HEK293 (cell line): ENCODE data around the gene LPP.

Experiments
- CTCF ChIA-PET: fragments of 350-600 bp; formaldehyde crosslinking; extraction: SDS; loops from one replicate; lab custom pipeline; 2021; ENCODE audit warnings: antibody characterized with exemption; lab: Yijun Ruan, JAX
- POLR2A ChIA-PET: fragments of 300-600 bp; formaldehyde crosslinking; extraction: SDS; loops from one replicate; lab custom pipeline; 2020; ENCODE audit warnings: antibody characterized with exemption, inconsistent platforms; lab: Yijun Ruan, JAX
- H3K27ac ChIP-seq: fragments of 200-500 bp; sonication (Bioruptor generic); 2 replicates; pipeline ENCODE4 v1.5.1; 2014; ENCODE audit warnings: low read depth, low read length, control low read depth, inconsistent platforms; ENCODE audit errors: extremely low read depth
- H3K36me3 ChIP-seq, 2 experiments: fragments of 200-500 bp in 1 of 2; sonication (Bioruptor generic) in 1 of 2; 1 replicate in 1 of 2; 2 replicates in 1 of 2; pipeline ENCODE4 v1.5.1; 2014 to 2017; ENCODE audit warnings: inconsistent platforms in 2 of 2, low read length in 2 of 2; ENCODE audit not compliant: control insufficient read depth in 2 of 2, insufficient read depth in 1 of 2
- H3K4me1 ChIP-seq: fragments of 200-500 bp; sonication (Bioruptor generic); 2 replicates; pipeline ENCODE4 v1.5.1; 2014; ENCODE audit warnings: mild to moderate bottlenecking, low read length, inconsistent platforms; ENCODE audit not compliant: control insufficient read depth, insufficient read depth
- H3K4me3 ChIP-seq: 2 replicates; pipeline ENCODE4 v1.5.1; 2011; ENCODE audit warnings: low read depth, mild to moderate bottlenecking, control low read depth, low read length, moderate library complexity
- H3K9me3 ChIP-seq: fragments of 200-500 bp; sonication (Bioruptor generic); 2 replicates; pipeline ENCODE4 v1.5.1; 2014; ENCODE audit warnings: low read depth, low read length, inconsistent platforms; ENCODE audit not compliant: control insufficient read depth, insufficient read depth
- SALL2 ChIP-seq: fragments of 450-650 bp; formaldehyde crosslinking; IDR thresholded peaks from 2 replicates; pipeline ENCODE4 v1.5.0; 2017; ENCODE audit warnings: missing biosample characterization, mild to moderate bottlenecking, missing genetic modification characterization, borderline replicate concordance
- SCRT1 ChIP-seq: fragments of 450-650 bp; formaldehyde crosslinking; IDR thresholded peaks from 2 replicates; pipeline ENCODE4 v1.5.1; 2016; ENCODE audit warnings: missing biosample characterization, missing genetic modification characterization, borderline replicate concordance
- ZBTB1 ChIP-seq: fragments of 450-650 bp; formaldehyde crosslinking; IDR thresholded peaks from 2 replicates; pipeline ENCODE4 v1.5.1; 2016; ENCODE audit warnings: missing biosample characterization, missing genetic modification characterization
- ZBTB49 ChIP-seq: fragments of 450-650 bp; formaldehyde crosslinking; IDR thresholded peaks from 2 replicates; pipeline ENCODE4 v1.5.1; 2016; ENCODE audit warnings: missing biosample characterization, missing genetic modification characterization, low read depth
- ZNF184 ChIP-seq: fragments of 450-650 bp; IDR thresholded peaks from 2 replicates; pipeline ENCODE4 v1.5.1; 2018; ENCODE audit warnings: missing biosample characterization, mild to moderate bottlenecking, missing genetic modification characterization
- ZNF214 ChIP-seq: fragments of 450-650 bp; formaldehyde crosslinking; IDR thresholded peaks from 2 replicates; pipeline ENCODE4 v1.5.1; 2017; ENCODE audit warnings: missing biosample characterization, mild to moderate bottlenecking, missing genetic modification characterization, borderline replicate concordance
- ZNF26 ChIP-seq: fragments of 450-650 bp; formaldehyde crosslinking; IDR thresholded peaks from 2 replicates; pipeline ENCODE4 v1.5.1; 2016; ENCODE audit warnings: missing biosample characterization, missing genetic modification characterization
- ZNF350 ChIP-seq: fragments of 450-650 bp; formaldehyde crosslinking; IDR thresholded peaks from 2 replicates; pipeline ENCODE4 v1.5.0; 2017; ENCODE audit warnings: missing biosample characterization, mild to moderate bottlenecking, missing genetic modification characterization
- ZNF354C ChIP-seq: fragments of 450-650 bp; formaldehyde crosslinking; IDR thresholded peaks from 2 replicates; pipeline ENCODE4 v1.5.1; 2016; ENCODE audit warnings: missing biosample characterization, missing genetic modification characterization, low read depth, borderline replicate concordance
- ZNF518A ChIP-seq: fragments of 450-650 bp; formaldehyde crosslinking; conservative IDR thresholded peaks from 2 replicates; pipeline ENCODE4 v1.5.1; 2016; ENCODE audit warnings: low read depth, missing biosample characterization, missing genetic modification characterization
- ZNF560 ChIP-seq: fragments of 450-650 bp; formaldehyde crosslinking; IDR thresholded peaks from 2 replicates; pipeline ENCODE4 v1.5.1; 2017; ENCODE audit warnings: missing biosample characterization, missing genetic modification characterization, borderline replicate concordance
- ZNF600 ChIP-seq: fragments of 450-650 bp; formaldehyde crosslinking; IDR thresholded peaks from 2 replicates; pipeline ENCODE4 v1.5.1; 2016; ENCODE audit warnings: missing biosample characterization, missing genetic modification characterization
- ZNF664 ChIP-seq: fragments of 450-650 bp; formaldehyde crosslinking; IDR thresholded peaks from 2 replicates; pipeline ENCODE4 v1.5.1; 2016; ENCODE audit warnings: missing biosample characterization, missing genetic modification characterization
- ZNF791 ChIP-seq: fragments of 450-650 bp; formaldehyde crosslinking; IDR thresholded peaks from 2 replicates; pipeline ENCODE4 v1.5.1; 2016; ENCODE audit warnings: missing biosample characterization, missing genetic modification characterization
- ZSCAN16 ChIP-seq: fragments of 450-650 bp; formaldehyde crosslinking; IDR thresholded peaks from 2 replicates; pipeline ENCODE4 v1.5.1; 2016; ENCODE audit warnings: missing biosample characterization, missing genetic modification characterization
- ZSCAN23 ChIP-seq: fragments of 450-650 bp; formaldehyde crosslinking; IDR thresholded peaks from 2 replicates; pipeline ENCODE4 v1.5.1; 2016; ENCODE audit warnings: missing biosample characterization, missing genetic modification characterization

The LPP gene

GRCh38 chr3:188365988-188366698 is 212.2 kb downstream of the LPP start:
- TF ChIP-seq ZBTB1 (tag by site-specific recombination) = no peak
- ChIA-PET POLR2A (no interaction called here), CTCF (no interaction called here)
- no peak overlapping the region for H3K27ac ChIP-seq
- no peaks in the 10 kb centered on the region for H3K36me3 ChIP-seq
- no peaks in the 10 kb centered on the region for H3K9me3 ChIP-seq
- 0 out of 2 replicates have a peak, but pooled peaks cover 4% of the 10 kb centered on the region for H3K4me1 ChIP-seq
- H3K4me3 ChIP-seq = no peak overlapping the region

GRCh38 chr3:188367678-188368077 is 213.7 kb downstream of the LPP start:
- ChIA-PET CTCF (no interaction called here), POLR2A (no interaction called here)
- no peaks in the 10 kb centered on the region for H3K9me3 ChIP-seq
- H3K36me3 ChIP-seq = no peaks in the 10 kb centered on the region
- 0 out of 2 replicates have a peak, but pooled peaks cover under 1% of the 10 kb centered on the region for H3K4me1 ChIP-seq
- H3K4me3 ChIP-seq = no peak overlapping the region
- no peak overlapping the region for H3K27ac ChIP-seq
- no peak for TF ChIP-seq ZNF354C (tag by site-specific recombination)
- no peak for TF ChIP-seq ZNF791 (tag by site-specific recombination)
- TF ChIP-seq ZNF600 (tag by site-specific recombination) = no peak
- TF ChIP-seq ZBTB49 (tag by site-specific recombination) = no peak
- TF ChIP-seq SCRT1 (tag by site-specific recombination) = no peak

- ChIA-PET CTCF (interaction anchor here (1.1 kb wide), 1 partner anchor 631 kb away, joined by 3 read pairs; no protein-coding TSS in a partner anchor), POLR2A (no interaction called here)
- Histone ChIP-seq H3K27ac (no peak overlapping the region), H3K9me3 (no peaks in the 10 kb centered on the region), H3K4me3 (no peak overlapping the region), H3K36me3 (no peaks in the 10 kb centered on the region), H3K4me1 (no peaks in the 10 kb centered on the region)
- no peak for TF ChIP-seq ZNF214 (tag by site-specific recombination)
- 0 out of 2 replicates have a peak, but pooled peaks have one; percentile 26 for TF ChIP-seq ZNF664
Measured at GRCh38 chr3:188369526-188369925, 215.6 kb downstream of the LPP start.

GRCh38 chr3:188370081-188370830 is 216.3 kb downstream of the LPP start:
- CTCF ChIA-PET = no interaction called here
- TF ChIP-seq ZNF350 = no peak
- no peak for TF ChIP-seq ZNF518A (tag by site-specific recombination)
- TF ChIP-seq ZNF560 (tag by site-specific recombination) = no peak
- TF ChIP-seq SALL2 = no peak
- TF ChIP-seq ZNF26 = no peak
- no peak for TF ChIP-seq ZSCAN16 (tag by site-specific recombination)
- TF ChIP-seq ZSCAN23 (tag by site-specific recombination) = no peak
- no peak for TF ChIP-seq ZNF184

More at GRCh38 chr3:188370081-188370830, 216.3 kb downstream of the LPP start:
- H3K4me3 ChIP-seq = no peak overlapping the region
- H3K36me3 ChIP-seq = no peaks in the 10 kb centered on the region
- POLR2A ChIA-PET = no interaction called here
- H3K9me3 ChIP-seq = no peaks in the 10 kb centered on the region
- no peak overlapping the region for H3K27ac ChIP-seq
- no peaks in the 10 kb centered on the region for H3K4me1 ChIP-seq
